Activated T-helper 1 cell treated with anti-CD3 and anti-CD28 coated beads, Interleukin-2, amount 50 U/mL, for 16 hours (primary cell): Measurements from ENCODE around the gene PTGFRN.
"Not testable (repeated sequence)": the region's sequence is repeated elsewhere in the genome, so short reads cannot be mapped to it uniquely, and the experiment has no call there.

Experiments used
- DNase-seq, 2 donors: peaks; one replicate each; pipeline ENCODE4 v3.0.0-alpha.2; 2020; ENCODE audit warnings: low read depth in 1 of 2, low spot score in 1 of 2

PTGFRN gene

DNA sequence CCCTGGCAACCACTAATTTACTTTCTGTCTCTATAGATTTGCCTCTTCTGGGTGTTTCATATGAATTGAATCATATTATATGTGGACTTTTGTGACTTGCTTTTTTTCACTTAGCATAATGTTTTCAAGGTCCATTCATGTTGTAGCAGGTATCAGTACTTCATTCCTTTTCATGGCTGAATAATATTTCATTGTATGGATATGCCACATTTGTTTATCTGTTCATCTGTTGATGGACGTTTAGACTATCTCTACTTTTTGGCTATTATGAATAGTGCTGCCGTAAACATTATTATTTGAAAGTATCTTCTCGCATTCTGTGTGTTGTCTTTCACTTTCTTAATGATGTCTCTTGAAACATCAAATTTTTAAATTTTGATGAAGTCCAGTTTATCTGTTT lies 59.0 kb downstream of the PTGFRN start:
- no peak for DNase-seq

DNA sequence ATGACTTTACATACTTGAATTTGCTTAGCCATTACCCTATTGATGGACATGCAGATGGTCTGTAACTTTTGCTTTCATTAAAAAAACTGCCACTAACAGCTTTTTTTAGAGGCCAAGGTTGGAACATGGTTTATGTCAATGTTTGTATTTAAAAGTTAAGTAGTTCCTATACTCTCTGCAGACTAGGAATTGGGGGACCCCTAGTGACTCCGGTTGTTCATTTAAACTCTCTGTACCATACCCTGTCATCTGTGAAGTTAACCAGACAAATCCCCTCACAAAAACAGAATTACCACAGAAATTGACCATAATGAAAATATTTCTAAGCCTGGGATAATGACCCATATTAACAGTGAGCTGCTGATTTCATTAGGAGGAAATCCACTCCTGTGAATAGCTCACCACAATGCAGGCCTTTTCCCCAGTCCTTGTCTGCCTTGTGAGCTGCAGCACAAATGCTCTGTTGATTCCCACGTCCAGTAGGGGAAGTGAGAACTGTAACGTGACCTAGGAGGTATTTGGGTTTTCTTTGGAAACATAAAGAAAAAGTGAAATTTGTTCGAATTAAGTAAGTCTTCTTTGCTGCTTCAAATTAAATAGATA lies 61.6 kb downstream of the PTGFRN start:
- DNase-seq, result no peak

DNA sequence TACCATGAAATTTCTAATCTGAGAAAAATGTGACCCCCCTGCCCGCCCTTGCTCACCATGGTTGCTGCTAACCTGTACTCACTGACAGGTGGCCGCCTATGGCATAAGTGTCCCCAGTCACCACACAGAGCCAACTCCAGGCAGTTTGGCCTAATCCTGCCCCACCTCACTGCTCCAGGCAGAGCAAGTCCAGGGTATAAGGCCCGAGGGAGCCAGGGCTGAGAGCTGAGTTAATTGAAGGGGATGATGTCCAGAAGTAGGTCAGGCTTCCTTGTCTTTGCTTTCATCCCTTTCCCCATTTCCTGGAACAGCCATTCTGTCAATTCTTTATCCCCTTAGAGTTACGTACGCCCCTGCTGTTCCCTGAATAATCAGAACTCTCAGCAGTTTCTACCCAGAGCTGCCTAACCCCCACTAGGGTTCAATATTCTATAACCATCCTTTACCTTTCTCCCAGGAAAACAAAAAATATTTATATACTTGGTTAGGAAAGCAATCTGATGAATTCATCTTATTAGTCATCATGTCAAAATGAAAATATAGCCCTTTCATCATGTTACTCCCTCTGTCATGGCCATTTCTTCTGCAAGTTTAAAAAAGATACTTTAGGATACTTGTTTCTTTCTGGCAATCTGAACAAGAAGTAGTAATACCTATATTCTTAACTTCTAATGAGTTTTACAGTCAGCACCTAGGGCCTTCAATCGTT lies 62.4 kb downstream of the PTGFRN start:
- DNase-seq, result no peak

DNA sequence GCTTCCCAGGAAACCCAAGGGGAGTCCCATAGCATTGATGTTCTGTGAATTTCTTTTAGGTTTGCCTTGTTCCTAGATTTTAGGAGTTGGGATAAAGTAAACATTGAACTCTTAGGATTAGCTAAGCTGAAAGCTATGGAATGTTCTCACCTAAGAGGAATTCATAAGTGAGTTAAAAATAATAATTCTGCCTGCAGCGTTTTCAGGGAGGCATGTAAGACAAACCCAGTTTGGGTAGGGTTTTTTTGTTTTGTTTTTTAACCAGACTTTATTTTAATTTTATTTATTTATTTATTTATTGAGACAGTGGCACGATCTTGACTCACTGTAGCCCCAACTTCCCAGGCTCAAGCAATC lies 62.9 kb downstream of the PTGFRN start:
- no peak for DNase-seq

DNA sequence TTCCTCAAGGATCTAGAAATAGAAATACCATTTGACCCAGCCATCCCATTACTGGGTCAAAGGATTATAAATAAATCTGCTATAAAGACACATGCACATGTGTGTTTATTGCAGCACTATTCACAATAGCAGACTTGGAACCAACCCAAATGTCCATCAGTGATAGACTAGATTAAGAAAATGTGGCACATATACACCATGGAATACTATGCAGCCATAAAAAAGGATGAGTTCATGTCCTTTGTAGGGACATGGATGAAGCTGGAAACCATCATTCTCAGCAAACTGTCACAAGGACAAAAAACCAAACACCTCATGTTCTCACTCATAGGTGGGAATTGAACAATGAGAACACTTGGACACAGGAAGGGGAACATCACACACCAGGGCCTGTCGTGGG lies 70.6 kb downstream of the PTGFRN start:
- not testable (repeated sequence) for DNase-seq

DNA sequence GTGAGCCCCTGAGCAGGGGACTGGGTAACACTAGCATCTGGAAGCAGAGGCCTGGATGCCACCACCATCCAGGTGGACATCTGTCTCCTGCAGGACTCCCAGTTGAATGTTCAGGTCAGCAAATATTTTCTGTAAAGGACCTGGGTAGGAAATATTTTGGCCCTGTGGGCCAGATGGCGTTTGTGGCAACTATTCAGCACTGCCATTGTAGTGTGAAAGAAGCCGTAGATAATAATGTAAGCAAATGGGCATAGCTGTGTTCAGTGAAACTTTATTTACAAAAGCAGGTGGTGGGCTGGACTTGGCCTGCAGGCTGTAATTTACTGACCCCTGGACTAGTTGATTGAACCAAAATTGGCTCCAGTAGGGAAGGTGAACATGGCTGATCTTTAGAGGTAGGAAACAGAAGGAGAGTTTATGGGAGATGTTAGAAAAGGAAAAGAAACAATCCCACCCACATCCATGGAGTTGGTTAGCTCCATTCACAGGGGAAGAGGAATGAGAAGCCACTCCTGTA lies 71.9 kb downstream of the PTGFRN start:
- no peak for DNase-seq

DNA sequence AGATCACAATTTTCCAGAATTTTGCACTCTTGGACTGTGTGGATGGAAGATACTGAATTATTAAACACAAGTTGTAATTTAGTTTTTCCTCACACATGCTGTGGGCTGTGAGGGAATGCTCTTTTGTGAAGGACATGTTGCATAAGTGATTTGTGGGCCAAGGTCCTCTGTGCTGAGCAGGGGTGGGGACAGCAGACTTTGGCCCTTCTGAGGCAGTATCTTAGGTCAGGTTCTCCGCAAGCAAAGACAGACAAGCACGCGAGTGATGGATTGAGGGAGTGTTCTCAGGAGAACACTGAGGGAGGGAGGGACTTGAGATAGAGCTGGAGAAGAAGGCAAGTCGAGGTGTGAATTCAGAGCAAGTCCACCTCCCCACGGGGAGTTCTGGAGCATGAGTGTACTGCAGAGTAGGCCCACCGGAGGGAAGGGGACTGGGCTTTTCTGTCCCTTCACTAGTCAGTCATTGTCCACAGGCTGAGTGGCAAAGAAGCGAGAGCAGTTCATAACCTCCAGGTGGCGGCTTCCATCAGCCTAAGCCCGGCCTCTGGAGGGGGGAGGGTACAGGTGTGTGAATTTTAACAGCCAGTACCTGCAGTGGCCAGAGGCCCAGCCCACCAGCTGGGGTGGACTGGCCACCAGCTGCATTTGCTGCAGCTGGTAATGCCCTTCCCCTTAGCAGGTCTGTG lies 72.7 kb downstream of the PTGFRN start:
- no peak for DNase-seq

DNA sequence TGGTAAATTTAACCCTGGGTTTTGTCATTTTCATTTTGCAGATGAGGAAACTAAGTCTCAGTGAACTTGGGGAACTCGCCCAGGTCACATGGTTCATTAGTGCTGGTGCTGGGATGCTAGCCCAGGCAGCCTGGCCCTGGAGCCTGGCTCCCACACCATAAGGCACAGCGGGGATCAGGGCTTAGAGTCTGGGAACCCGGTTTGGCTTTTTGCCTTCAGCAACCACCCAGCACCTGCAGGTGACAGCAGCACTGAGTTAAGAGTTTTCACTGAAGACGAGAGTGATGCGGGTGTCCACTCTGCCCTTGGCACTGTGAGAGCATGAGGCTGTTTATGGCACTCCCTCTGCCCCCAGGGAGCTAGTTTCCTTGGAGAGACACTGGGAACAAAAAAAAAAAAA lies 73.4 kb downstream of the PTGFRN start:
- DNase-seq, result no peak

DNA sequence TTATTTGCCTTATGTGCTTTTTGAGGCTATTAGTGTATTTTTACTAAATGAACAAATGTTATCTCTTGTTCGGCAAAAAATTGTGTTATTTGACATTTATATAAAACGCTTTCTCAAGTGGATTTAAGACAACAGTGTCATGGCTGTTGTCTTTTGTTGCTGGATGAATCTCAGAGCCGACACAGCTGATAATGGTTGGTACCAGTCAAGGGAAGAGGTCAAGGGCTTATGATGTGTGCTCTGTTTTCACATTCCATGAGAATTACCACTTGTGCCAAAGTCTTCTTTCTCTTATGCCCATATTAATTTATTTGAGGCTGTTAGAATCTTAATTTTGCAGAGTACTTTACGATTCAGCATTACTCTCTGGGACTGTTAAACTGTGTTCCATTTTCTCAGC lies 74.0 kb downstream of the PTGFRN start:
- no peak for DNase-seq

DNA sequence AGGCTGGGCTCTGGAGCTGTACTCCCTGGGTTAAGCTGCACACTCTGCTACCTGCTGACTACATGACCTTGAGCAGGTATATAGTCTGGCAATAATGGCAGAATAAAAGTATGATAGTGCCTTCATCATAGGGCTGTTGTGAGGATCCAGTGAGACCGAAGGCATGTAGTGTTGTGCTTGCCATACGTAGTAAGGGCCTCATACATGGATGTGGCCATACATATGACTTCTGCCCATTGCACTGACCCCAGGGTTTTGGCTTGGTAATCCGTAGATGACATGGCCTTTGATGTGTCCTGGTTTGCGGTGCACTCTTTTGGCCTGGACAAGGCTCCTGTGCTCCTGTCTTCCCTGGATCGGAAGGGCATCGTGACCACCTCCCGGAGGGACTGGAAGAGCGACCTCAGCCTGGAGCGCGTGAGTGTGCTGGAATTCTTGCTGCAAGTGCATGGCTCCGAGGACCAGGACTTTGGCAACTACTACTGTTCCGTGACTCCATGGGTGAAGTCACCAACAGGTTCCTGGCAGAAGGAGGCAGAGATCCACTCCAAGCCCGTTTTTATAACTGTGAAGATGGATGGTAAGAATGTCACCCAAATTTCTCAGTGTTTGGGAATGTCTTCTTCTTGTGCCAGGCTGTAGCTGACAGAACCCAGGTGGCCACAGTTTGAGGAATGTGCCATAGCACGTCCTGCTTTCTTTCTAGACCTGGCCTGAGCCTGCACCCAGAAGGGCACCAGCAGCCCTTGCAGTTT lies 74.9 kb downstream of the PTGFRN start:
- DNase-seq, result no peak

DNA sequence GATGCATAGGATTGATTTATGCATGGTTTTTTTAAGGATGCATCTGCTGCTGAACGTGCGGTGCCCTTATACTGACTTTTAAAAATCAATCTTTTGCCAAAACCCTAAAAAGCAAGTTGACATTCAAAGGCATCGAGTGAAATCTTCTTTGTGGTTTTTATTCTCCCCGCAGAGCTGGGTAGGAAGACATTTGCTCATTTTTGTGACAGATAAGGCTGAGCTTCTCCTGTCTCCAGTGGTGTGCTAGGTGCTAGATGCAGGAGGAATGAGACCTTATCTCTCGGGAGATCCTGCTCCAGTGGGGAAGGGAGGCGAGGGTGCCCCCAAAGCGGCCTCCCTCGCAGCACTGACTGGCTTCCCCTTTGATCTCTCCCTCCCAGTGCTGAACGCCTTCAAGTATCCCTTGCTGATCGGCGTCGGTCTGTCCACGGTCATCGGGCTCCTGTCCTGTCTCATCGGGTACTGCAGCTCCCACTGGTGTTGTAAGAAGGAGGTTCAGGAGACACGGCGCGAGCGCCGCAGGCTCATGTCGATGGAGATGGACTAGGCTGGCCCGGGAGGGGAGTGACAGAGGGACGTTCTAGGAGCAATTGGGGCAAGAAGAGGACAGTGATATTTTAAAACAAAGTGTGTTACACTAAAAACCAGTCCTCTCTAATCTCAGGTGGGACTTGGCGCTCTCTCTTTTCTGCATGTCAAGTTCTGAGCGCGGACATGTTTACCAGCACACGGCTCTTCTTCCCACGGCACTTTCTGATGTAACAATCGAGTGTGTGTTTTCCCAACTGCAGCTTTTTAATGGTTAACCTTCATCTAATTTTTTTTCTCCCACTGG lies 76.9 kb downstream of the PTGFRN start:
- peak; percentile 14 to 24 for DNase-seq

DNA sequence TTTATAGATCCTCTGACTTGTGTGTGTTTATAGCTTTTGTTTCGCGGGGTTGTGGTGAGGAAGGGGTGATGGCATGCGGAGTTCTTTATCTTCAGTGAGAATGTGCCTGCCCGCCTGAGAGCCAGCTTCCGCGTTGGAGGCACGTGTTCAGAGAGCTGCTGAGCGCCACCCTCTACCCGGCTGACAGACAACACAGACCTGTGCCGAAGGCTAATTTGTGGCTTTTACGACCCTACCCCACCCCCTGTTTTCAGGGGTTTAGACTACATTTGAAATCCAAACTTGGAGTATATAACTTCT lies 77.5 kb downstream of the PTGFRN start:
- peak; percentile 48 to 53 for DNase-seq

DNA sequence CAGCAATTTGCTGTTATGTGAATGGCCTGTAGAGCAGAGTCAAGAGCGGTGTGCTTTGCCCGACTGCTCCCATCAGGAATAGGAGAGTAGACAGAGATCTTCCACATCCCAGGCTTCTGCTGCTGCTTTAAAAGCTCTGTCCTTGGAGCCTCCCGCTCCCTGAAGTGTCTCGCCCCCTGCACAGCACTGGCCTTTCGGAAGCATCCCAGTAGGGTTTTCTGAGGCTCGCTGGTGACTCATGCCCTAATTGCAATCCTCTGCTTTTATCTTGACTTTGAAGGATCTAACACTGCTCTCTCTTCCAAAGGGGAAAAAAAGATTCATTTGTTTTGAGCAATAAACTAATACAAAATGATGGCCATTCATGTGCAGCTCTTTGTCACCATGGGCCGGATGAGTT lies 78.5 kb downstream of the PTGFRN start:
- no peak for DNase-seq

DNA sequence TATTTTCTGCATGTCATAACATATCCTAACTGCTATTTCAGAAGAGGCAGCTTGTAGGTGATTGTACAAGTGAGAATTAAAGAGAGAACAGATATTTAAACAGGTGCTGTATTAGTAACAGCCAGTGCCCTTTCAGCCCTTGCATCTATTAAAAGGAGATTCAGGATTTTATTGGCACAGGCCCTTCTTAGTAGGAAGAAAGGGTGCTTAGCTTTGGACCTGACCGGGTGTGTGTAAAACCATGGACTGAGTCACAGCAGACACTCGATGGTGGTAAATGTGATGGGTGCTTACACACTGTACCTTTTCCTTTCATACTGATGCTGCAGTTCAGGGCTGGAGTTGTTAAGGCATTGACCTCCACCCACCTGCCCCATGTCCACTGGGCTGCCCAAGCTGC lies 79.2 kb downstream of the PTGFRN start:
- DNase-seq, result no peak

DNA sequence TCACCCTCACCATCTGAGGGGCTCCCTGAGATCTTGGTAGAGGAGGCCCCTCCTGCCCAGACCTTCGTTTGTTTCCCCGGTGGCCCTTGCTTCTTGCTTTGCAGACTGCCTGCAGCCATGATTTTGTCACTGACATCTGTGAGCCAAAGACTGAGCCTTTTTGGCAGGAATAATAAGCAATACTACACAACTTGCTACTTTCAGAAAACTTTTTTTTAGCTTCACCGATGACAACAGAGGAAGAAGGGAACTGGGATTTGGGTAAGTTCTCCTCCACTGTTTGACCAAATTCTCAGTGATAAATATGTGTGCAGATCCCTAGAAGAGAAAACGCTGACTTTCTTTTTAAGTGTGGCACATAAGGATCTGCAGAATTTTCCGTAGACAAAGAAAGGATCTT lies 80.1 kb downstream of the PTGFRN start:
- no peak for DNase-seq

DNA sequence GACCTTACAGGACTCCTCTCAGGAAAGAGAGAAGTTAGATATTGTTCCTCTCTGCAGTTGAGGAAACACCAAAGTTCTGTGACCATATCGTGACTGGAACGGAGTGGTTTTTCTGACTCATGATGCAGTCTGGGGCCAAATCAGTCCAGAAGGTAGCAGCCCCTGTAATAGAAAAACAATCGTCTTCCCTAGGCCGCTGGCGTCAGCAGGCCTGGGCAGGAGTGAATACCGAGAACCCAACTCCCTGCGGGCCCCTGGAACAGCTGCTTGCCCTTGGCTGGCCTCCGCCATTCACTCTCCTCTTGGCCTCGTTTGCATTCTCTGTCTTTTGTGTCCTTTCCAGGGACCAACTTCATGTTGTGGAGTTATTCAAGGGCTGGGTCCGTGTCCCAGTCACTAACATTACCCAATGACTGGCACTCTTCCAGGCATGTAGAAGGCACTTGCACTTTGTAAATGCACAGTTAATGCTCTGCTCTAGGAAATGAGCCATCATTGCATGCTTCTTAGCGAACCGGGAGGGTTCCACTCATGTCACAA lies 81.0 kb downstream of the PTGFRN start:
- DNase-seq, result no peak

DNA sequence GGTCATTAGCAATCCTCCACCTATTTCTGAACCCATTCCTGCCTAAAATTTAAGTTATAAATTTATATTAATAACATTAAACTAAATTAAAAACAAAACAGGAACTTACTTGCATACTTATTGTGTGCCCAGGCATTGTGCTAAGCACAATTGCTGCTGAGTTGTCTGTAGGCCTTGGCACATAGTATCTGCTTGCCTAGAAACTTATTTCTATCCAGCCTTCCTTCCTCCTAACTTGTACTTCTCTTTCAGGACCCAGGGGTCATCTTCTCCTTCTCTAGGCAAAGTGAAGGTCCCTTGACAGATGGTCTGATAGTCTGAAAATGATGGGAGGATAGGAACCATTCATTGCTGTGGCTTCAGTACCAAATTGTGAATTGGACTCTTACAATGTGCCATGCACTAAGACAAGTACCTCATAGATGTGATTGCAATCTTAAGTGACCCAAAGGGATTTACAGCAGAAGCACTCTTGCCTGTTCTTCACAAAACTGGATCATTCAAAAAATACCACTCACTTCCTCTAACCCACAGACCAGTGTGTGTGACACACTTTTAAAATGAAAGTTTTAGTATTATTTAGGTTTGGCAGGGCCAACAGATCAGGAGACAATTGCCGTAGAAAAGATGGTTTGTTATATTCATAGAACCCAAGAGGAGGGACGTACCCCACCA lies 81.6 kb downstream of the PTGFRN start:
- no peak for DNase-seq

DNA sequence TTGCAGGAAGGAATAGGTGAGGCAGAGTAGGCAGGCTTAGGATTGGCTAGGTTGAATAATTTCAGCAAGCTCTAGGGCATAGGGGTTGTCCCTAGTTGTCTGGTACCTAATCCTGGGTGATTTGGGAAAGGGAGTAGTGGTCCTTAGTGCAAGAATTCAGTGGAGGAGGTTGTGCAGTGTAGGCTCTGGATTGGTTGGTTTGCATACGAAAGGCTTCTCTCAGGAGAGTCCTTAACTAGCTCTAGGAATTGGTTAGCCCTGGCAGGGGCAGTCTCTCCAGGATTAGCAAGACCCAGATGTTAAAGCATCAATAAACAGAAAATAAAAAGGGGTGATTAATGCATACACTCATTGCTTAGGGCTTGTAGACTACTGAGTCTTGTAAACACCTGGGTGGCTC lies 82.2 kb downstream of the PTGFRN start:
- DNase-seq, result no peak

DNA sequence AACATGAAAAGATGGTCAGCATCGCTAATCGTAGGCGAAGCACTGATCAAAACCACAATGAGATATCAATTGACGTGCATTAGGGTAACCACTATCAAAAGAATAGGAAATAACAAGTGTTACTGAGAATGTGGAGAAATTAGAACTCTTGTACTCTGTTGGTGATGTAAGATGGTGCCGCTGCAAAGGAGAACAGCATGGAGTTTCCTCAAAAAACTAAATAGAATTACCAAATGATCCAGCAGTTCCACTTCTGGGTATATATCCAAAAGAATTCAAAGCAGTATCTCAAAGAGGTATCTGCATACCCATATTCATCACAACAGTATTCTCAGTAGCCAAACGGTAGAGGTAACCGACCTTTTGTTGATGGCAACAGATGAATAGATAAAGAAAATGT lies 83.6 kb downstream of the PTGFRN start:
- no peak for DNase-seq

DNA sequence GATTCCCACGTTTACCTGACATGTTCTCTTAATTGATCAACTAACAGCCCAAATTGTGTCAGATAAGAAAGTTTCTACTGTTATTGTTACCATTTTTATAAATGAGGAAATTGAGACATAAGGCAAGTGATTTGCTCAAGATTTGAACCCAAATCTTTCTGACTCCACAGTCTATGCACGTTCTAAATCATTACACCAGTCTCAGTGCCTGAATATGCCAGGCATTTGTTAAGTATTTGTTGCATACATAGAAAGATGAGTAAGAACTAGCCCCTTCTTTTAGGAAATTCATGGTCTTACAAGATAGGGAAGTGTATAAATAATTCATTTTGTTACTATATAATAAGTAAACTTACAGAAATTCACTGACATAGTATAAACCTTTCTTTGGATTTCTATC lies 84.7 kb downstream of the PTGFRN start:
- no peak for DNase-seq
